Measurements from ENCODE around the gene ACTA2. TPM values are rescaled to one million over a fixed set of nuclear protein-coding genes. Genes with fewer than 3 reads are reported as not detected.

ACTA2 gene
- total RNA-seq, 4 donors from 2014 or later = 83.5 to 342 (median 142) TPM

GRCh38 chr10:88981435-88981834 is 28.9 kb upstream of the ACTA2 start:
- H3K4me1 ChIP-seq = no peaks in the 10 kb centered on the region
- H3K36me3 ChIP-seq = no peaks in the 10 kb centered on the region
- no peak overlapping the region for H3K4me3 ChIP-seq
- H3K27me3 ChIP-seq = no peaks in the 10 kb centered on the region
- peak overlapping the region in 2 of 4 donors; percentile 32 to 43 for H3K27ac ChIP-seq
- no peak for DNase-seq
- TF ChIP-seq CTCF (IDR thresholded peaks at IDR 0.05) (no peak), POLR2A (IDR thresholded peaks at IDR 0.05) (no peak)
- no peaks in the 10 kb centered on the region for H3K9me3 ChIP-seq

DNA sequence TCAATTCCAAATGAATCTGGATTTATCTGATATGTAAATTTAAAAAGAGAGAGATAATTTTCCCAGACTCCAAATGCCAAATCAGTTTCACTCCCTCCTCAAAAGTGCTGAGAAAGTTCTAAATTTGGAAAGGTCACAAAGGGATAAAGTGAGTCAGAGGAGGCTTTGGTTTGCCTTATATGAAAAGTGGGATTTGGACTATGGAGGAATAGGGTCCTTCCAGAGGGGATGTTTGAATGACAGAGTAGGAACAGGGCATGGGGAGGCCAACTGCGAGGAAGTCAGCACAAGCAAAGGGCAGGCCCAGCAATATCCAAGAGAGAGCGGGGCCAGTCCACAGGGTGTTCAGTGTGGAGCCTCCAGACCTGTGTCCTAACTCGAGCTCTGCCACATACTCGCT is 28.2 kb upstream of the ACTA2 start:
- no peaks in the 10 kb centered on the region for H3K27me3 ChIP-seq
- H3K36me3 ChIP-seq = no peaks in the 10 kb centered on the region
- TF ChIP-seq POLR2A (IDR thresholded peaks at IDR 0.05) = no peak
- TF ChIP-seq CTCF (IDR thresholded peaks at IDR 0.05) = no peak
- peak overlapping the region; percentile 1 to 47 (median 24) for H3K27ac ChIP-seq
- no peak overlapping the region for H3K4me3 ChIP-seq
- H3K4me1 ChIP-seq = no peaks in the 10 kb centered on the region
- DNase-seq = no peak
- no peaks in the 10 kb centered on the region for H3K9me3 ChIP-seq

- TF ChIP-seq POLR2A (IDR thresholded peaks at IDR 0.05) (no peak), CTCF (IDR thresholded peaks at IDR 0.05) (no peak)
- Histone ChIP-seq H3K27ac (peak overlapping the region in 3 of 4 donors; percentile 1 to 47 (median 32)), H3K27me3 (no peaks in the 10 kb centered on the region), H3K4me3 (no peak overlapping the region), H3K36me3 (no peaks in the 10 kb centered on the region), H3K4me1 (peaks cover 0 to 4% (median 0%) of the 10 kb centered on the region in 4 donors), H3K9me3 (no peaks in the 10 kb centered on the region)
- DNase-seq = no peak
Measured at GRCh38 chr10:88980247-88980646, 27.7 kb upstream of the ACTA2 start.

- Histone ChIP-seq H3K27ac (peak overlapping the region in 3 of 4 donors; percentile 7 to 32 (median 25)), H3K36me3 (no peaks in the 10 kb centered on the region), H3K4me3 (no peak overlapping the region), H3K9me3 (no peaks in the 10 kb centered on the region), H3K27me3 (no peaks in the 10 kb centered on the region), H3K4me1 (peaks cover 0 to 7% (median 0%) of the 10 kb centered on the region in 4 donors)
- no peak for DNase-seq
- TF ChIP-seq POLR2A (IDR thresholded peaks at IDR 0.05) (no peak), CTCF (IDR thresholded peaks at IDR 0.05) (no peak)
Measured at GRCh38 chr10:88979603-88980002, 27.0 kb upstream of the ACTA2 start.

- peak overlapping the region in 3 of 4 donors; percentile 7 to 32 (median 25) for H3K27ac ChIP-seq
- TF ChIP-seq POLR2A (IDR thresholded peaks at IDR 0.05) (no peak), CTCF (IDR thresholded peaks at IDR 0.05) (no peak)
- H3K36me3 ChIP-seq = no peaks in the 10 kb centered on the region
- DNase-seq = no peak
- no peak overlapping the region for H3K4me3 ChIP-seq
- peaks cover 0 to 12% (median 0%) of the 10 kb centered on the region in 4 donors for H3K4me1 ChIP-seq
- H3K27me3 ChIP-seq = no peaks in the 10 kb centered on the region
- H3K9me3 ChIP-seq = no peaks in the 10 kb centered on the region
Measured at GRCh38 chr10:88979153-88979562, 26.6 kb upstream of the ACTA2 start.

DNA sequence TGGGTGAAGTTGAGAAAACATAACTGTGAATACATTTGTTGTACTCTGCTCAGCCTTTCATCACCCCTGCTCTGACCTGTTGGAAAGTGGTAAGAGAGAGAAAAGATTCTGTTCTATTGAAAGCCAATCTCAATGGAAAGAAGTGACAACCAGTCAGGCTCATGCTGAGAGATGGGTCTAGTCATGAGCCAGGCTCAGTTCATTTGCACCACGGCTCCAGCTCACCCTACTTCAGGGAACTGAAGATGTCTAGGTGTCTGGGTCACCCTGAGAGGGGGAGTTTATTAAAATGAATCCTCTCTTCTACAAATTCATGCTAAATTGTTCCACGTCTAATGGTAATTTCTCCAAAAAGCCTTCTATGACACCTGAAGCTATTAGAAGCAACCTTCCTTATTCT is 25.9 kb upstream of the ACTA2 start:
- TF ChIP-seq POLR2A (IDR thresholded peaks at IDR 0.05) (no peak), CTCF (IDR thresholded peaks at IDR 0.05) (no peak)
- DNase-seq = no peak
- no peaks in the 10 kb centered on the region for H3K27me3 ChIP-seq
- H3K36me3 ChIP-seq = no peaks in the 10 kb centered on the region
- H3K4me1 ChIP-seq = peaks cover 0 to 13% (median 0%) of the 10 kb centered on the region in 4 donors
- H3K4me3 ChIP-seq = no peak overlapping the region
- H3K9me3 ChIP-seq = no peaks in the 10 kb centered on the region
- H3K27ac ChIP-seq = no peak overlapping the region

Measured in Peyer's patch (tissue), 4 donors.